Neural cell (in vitro differentiated cells): ENCODE measurements around the gene FADD. TPM values are rescaled to one million over a fixed set of nuclear protein-coding genes. Genes with fewer than 3 reads are reported as not detected.
"Not testable (repeated sequence)": the region's sequence is repeated elsewhere in the genome, so short reads cannot be mapped to it uniquely, and the experiment has no call there.

Experiments used
- H2AFZ ChIP-seq: fragments of 200-600, 300-800 bp; sonication (generic), shearing (Covaris generic); 2 replicates; pipeline ENCODE4 v1.6.0; 2014; ENCODE audit warnings: low read depth, mild to moderate bottlenecking, antibody characterized with exemption, low read length, moderate library complexity
- H3F3A ChIP-seq: fragments of 200-600 bp; shearing (Covaris generic); 2 replicates; pipeline ENCODE4 v1.6.1; 2016; ENCODE audit warnings: mild to moderate bottlenecking, moderate library complexity, mixed read lengths, antibody characterized with exemption, low read length; ENCODE audit not compliant: insufficient read depth, poor library complexity, severe bottlenecking
- H3K27ac ChIP-seq: fragments of 200-600, 300-800 bp; sonication (generic), shearing (Covaris generic); 2 replicates; pipeline ENCODE4 v1.5.1; 2014; ENCODE audit warnings: mild to moderate bottlenecking, low read length, moderate library complexity
- H3K27me3 ChIP-seq: fragments of 300-800, 200-600 bp; sonication (generic), shearing (Covaris generic); 2 replicates; pipeline ENCODE4 v1.6.0; 2014; ENCODE audit warnings: mild to moderate bottlenecking, low read depth, low read length, moderate library complexity; ENCODE audit not compliant: insufficient read depth
- H3K36me3 ChIP-seq: fragments of 300-800, 200-600 bp; sonication (generic), shearing (Covaris generic); 2 replicates; pipeline ENCODE4 v1.5.1; 2014; ENCODE audit warnings: mild to moderate bottlenecking, antibody characterized with exemption, low read length, moderate library complexity; ENCODE audit not compliant: insufficient read depth
- H3K4me2 ChIP-seq: fragments of 300-800, 200-600 bp; sonication (generic), shearing (Covaris generic); 2 replicates; pipeline ENCODE4 v1.6.0; 2014; ENCODE audit warnings: mild to moderate bottlenecking, low read length
- H3K4me3 ChIP-seq: fragments of 300-800, 200-600 bp; sonication (generic), shearing (Covaris generic); 2 replicates; pipeline ENCODE4 v1.5.1; 2014; ENCODE audit warnings: mild to moderate bottlenecking, low read length, moderate library complexity
- H3K79me2 ChIP-seq: fragments of 200-600 bp; shearing (Covaris generic); replicated peaks from 2 replicates; pipeline ENCODE4 v1.6.0; 2014; ENCODE audit warnings: mild to moderate bottlenecking, low read length, moderate library complexity; ENCODE audit not compliant: insufficient read depth
- H3K9ac ChIP-seq: fragments of 300-800, 200-600 bp; sonication (generic), shearing (Covaris generic); 2 replicates; pipeline ENCODE4 v1.6.1; 2016; ENCODE audit warnings: mild to moderate bottlenecking, low read length, mixed read lengths
- H3K9me2 ChIP-seq: fragments of 200-600 bp; shearing (Covaris generic); 2 replicates; pipeline ENCODE4 v1.6.1; 2016; ENCODE audit warnings: mild to moderate bottlenecking, low read length, mixed read lengths; ENCODE audit not compliant: insufficient read depth
- H3K9me3 ChIP-seq: fragments of 200-600, 300-800 bp; sonication (generic), shearing (Covaris generic); 2 replicates; pipeline ENCODE4 v1.6.1; 2016; ENCODE audit warnings: mild to moderate bottlenecking, mixed run types, low read length, moderate library complexity, mixed read lengths
- H4K20me1 ChIP-seq: fragments of 200-600 bp; shearing (Covaris generic); 2 replicates; pipeline ENCODE4 v1.6.1; 2016; ENCODE audit warnings: mild to moderate bottlenecking, mixed run types; ENCODE audit not compliant: insufficient read depth
- EP300 ChIP-seq: fragments of 450-650 bp; conservative IDR thresholded peaks from 2 replicates; pipeline ENCODE4 v1.6.1; 2014; ENCODE audit warnings: antibody characterized with exemption, mild to moderate bottlenecking, moderate library complexity; ENCODE audit not compliant: poor library complexity, severe bottlenecking
- EZH2 ChIP-seq: fragments of 200-600, 300-800 bp; shearing (Covaris generic), sonication (generic); IDR thresholded peaks from 2 replicates; pipeline ENCODE4 v1.6.1; 2014; ENCODE audit warnings: antibody characterized with exemption, low read length, borderline replicate concordance, mild to moderate bottlenecking; ENCODE audit not compliant: insufficient read depth, poor library complexity, severe bottlenecking
- MXI1 ChIP-seq: fragments of 450-650 bp; conservative IDR thresholded peaks from 2 replicates; pipeline ENCODE4 v1.6.1; 2014; ENCODE audit warnings: antibody characterized with exemption, mild to moderate bottlenecking; ENCODE audit not compliant: poor library complexity, severe bottlenecking
- POLR2AphosphoS5 ChIP-seq: IDR thresholded peaks from 2 replicates; pipeline ENCODE4 v1.6.1; 2012
- RAD21 ChIP-seq: fragments of 450-650 bp; conservative IDR thresholded peaks from 2 replicates; pipeline ENCODE4 v1.6.1; 2014; ENCODE audit warnings: antibody characterized with exemption, mild to moderate bottlenecking, moderate library complexity
- SMC3 ChIP-seq: fragments of 450-650 bp; conservative IDR thresholded peaks from 2 replicates; pipeline ENCODE4 v1.6.1; 2014; ENCODE audit warnings: antibody characterized with exemption, mild to moderate bottlenecking, moderate library complexity; ENCODE audit not compliant: poor library complexity
- TAF1 ChIP-seq: IDR thresholded peaks from 2 replicates; pipeline ENCODE4 v1.6.1; 2012; ENCODE audit warnings: low read depth
- polyA plus RNA-seq: library from polyadenylated mRNA; depleted of rRNA; stranded (reverse); fragments of >200 nt; gene quantifications from 2 replicates; pipeline ENCODE4 v1.2.3, GENCODE V29; 2014
- TF ChIP-seq, protein P1 (sequence below): IDR thresholded peaks from 2 replicates; pipeline ENCODE4 v1.6.1; 2012; ENCODE audit warnings: borderline replicate concordance
- TF ChIP-seq, protein P2 (sequence below): fragments of 450-650 bp; IDR thresholded peaks from 2 replicates; pipeline ENCODE4 v1.5.1; 2014; ENCODE audit warnings: antibody characterized with exemption, mild to moderate bottlenecking, moderate library complexity; ENCODE audit not compliant: poor library complexity, severe bottlenecking

FADD gene
- polyA plus RNA-seq, 1 donor from 2014 or later: 23.1 TPM

DNA sequence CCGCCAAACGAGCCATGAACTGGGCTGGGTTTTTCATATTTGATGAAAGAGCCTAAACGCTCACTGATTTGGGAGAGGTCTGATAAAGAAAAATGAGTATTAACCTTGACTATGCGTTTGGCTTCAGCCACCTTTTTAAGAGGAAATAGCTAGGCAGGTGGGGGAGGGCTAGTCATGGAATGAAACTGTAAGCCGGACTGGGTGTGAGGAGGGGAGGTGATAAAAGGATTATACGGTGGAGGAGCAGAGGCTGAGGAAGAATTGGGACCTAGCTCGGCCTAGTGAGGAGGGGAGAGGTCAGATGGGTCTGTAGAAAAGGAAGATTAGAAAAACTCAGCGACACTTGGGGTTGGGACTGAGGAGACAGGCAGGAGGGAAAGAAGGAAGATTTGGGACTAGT is 15.0 kb downstream of the FADD start:
- H3K9me2 ChIP-seq, H3K9ac ChIP-seq, H3K79me2 ChIP-seq, H3K27ac ChIP-seq, H3K27me3 ChIP-seq, H2AFZ ChIP-seq, H4K20me1 ChIP-seq, H3K4me2 ChIP-seq, H3K36me3 ChIP-seq, H3K9me3 ChIP-seq, H3K4me3 ChIP-seq, H3F3A ChIP-seq: not testable (repeated sequence)

DNA sequence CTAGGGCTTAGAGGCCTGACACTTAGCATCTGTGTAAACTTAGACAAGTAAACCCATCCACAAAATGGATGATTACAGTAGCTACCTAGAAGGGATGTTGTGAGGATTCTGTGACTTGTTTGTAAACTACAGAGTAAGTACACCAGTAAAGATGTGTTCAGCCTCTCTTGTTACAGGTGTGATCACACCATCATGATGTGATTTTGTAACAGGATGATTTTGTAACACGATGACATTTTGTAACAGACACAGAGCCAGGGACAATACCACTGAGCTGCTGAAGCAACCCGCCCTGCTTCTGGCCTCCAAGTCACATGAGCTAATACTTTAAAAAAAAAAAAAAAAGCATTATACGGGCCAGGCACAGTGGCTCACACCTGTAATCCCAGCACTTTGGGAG is 17.0 kb downstream of the FADD start:
- no peaks in the 10 kb centered on the region for H3F3A ChIP-seq
- H3K79me2 ChIP-seq: no peaks in the 10 kb centered on the region
- no peaks in the 10 kb centered on the region for H3K9me3 ChIP-seq
- no peaks in the 10 kb centered on the region for H3K9me2 ChIP-seq
- no peak overlapping the region for H3K27ac ChIP-seq
- no peaks in the 10 kb centered on the region for H4K20me1 ChIP-seq
- no peaks in the 10 kb centered on the region for H3K27me3 ChIP-seq
- H3K9ac ChIP-seq: no peak overlapping the region
- H3K36me3 ChIP-seq: no peaks in the 10 kb centered on the region
- H3K4me2 ChIP-seq: no peak overlapping the region
- no peak overlapping the region for H2AFZ ChIP-seq
- TF ChIP-seq, protein P1, sequence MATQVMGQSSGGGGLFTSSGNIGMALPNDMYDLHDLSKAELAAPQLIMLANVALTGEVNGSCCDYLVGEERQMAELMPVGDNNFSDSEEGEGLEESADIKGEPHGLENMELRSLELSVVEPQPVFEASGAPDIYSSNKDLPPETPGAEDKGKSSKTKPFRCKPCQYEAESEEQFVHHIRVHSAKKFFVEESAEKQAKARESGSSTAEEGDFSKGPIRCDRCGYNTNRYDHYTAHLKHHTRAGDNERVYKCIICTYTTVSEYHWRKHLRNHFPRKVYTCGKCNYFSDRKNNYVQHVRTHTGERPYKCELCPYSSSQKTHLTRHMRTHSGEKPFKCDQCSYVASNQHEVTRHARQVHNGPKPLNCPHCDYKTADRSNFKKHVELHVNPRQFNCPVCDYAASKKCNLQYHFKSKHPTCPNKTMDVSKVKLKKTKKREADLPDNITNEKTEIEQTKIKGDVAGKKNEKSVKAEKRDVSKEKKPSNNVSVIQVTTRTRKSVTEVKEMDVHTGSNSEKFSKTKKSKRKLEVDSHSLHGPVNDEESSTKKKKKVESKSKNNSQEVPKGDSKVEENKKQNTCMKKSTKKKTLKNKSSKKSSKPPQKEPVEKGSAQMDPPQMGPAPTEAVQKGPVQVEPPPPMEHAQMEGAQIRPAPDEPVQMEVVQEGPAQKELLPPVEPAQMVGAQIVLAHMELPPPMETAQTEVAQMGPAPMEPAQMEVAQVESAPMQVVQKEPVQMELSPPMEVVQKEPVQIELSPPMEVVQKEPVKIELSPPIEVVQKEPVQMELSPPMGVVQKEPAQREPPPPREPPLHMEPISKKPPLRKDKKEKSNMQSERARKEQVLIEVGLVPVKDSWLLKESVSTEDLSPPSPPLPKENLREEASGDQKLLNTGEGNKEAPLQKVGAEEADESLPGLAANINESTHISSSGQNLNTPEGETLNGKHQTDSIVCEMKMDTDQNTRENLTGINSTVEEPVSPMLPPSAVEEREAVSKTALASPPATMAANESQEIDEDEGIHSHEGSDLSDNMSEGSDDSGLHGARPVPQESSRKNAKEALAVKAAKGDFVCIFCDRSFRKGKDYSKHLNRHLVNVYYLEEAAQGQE: no peak
- TF ChIP-seq MXI1 (no peak), TAF1 (no peak), SMC3 (no peak), EZH2 (no peak), EP300 (no peak)
- no peak overlapping the region for H3K4me3 ChIP-seq

DNA sequence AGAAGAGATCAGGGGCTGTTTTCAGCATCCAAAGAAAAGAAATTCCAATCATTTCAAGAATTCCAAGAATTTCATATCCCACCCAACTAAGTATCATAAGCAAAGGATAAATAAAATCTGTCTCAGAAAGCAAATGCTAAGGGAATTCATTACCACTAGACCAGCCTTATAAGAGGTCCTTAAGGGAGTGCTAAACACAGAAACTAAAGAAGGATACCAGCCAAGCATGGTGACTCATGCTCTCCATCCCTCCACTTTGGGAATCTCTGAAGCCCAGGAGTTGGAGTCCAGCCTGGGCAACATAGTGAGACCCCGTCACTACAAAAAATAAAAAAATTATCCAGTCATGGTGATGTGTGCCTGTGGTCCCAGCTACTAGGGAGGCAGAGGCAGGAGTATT is 17.8 kb downstream of the FADD start:
- H3K79me2 ChIP-seq: no peaks in the 10 kb centered on the region
- no peaks in the 10 kb centered on the region for H4K20me1 ChIP-seq
- H3K4me3 ChIP-seq: no peak overlapping the region
- no peaks in the 10 kb centered on the region for H3K9me2 ChIP-seq
- H3K9ac ChIP-seq: no peak overlapping the region
- H3K27me3 ChIP-seq: no peaks in the 10 kb centered on the region
- TF ChIP-seq, protein P1: no peak
- TF ChIP-seq RAD21 (no peak), EZH2 (no peak), POLR2AphosphoS5 (no peak), MXI1 (no peak), TAF1 (no peak), EP300 (no peak)
- TF ChIP-seq, protein P2, sequence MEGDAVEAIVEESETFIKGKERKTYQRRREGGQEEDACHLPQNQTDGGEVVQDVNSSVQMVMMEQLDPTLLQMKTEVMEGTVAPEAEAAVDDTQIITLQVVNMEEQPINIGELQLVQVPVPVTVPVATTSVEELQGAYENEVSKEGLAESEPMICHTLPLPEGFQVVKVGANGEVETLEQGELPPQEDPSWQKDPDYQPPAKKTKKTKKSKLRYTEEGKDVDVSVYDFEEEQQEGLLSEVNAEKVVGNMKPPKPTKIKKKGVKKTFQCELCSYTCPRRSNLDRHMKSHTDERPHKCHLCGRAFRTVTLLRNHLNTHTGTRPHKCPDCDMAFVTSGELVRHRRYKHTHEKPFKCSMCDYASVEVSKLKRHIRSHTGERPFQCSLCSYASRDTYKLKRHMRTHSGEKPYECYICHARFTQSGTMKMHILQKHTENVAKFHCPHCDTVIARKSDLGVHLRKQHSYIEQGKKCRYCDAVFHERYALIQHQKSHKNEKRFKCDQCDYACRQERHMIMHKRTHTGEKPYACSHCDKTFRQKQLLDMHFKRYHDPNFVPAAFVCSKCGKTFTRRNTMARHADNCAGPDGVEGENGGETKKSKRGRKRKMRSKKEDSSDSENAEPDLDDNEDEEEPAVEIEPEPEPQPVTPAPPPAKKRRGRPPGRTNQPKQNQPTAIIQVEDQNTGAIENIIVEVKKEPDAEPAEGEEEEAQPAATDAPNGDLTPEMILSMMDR: no peak
- no peak overlapping the region for H3K4me2 ChIP-seq
- H3K36me3 ChIP-seq: no peaks in the 10 kb centered on the region
- no peak overlapping the region for H2AFZ ChIP-seq
- H3F3A ChIP-seq: no peaks in the 10 kb centered on the region
- H3K9me3 ChIP-seq: no peaks in the 10 kb centered on the region
- no peak overlapping the region for H3K27ac ChIP-seq
